A673 (cell line): ENCODE results near the gene PLPP7.

Experiments used
- CTCF ChIP-seq: fragments of 300-800, 200-600 bp; sonication (generic); conservative IDR thresholded peaks from 2 replicates; pipeline ENCODE4 v1.5.1; 2017; ENCODE audit warnings: low read depth, mild to moderate bottlenecking, antibody characterized with exemption, low read length, moderate library complexity, mixed read lengths
- EZH2 ChIP-seq: fragments of 200-600 bp; sonication (generic); IDR thresholded peaks from 2 replicates; pipeline ENCODE4 v1.6.1; 2017; ENCODE audit warnings: borderline replicate concordance, low read depth, mild to moderate bottlenecking, mixed read lengths, antibody characterized with exemption, low read length; ENCODE audit not compliant: poor library complexity, severe bottlenecking

- TF ChIP-seq CTCF: no peak
- no peak for TF ChIP-seq EZH2
These were observed 25.3 kb upstream of the PLPP7 start for GRCh38 chr9:131264231-131264630.
